GM21528 (cell line): Measurements from ENCODE around the gene XKR3.
"Not testable (repeated sequence)": the region's sequence is repeated elsewhere in the genome, so short reads cannot be mapped to it uniquely, and the experiment has no call there.

Experiments
- ATAC-seq: cut with Tn5 transposase; IDR thresholded peaks from one replicate; pipeline ENCODE4 v1.9.1; 2021; ENCODE audit warnings: mild to moderate bottlenecking, moderate library complexity; ENCODE audit not compliant: unreplicated experiment, low FRiP score

Gene XKR3

DNA sequence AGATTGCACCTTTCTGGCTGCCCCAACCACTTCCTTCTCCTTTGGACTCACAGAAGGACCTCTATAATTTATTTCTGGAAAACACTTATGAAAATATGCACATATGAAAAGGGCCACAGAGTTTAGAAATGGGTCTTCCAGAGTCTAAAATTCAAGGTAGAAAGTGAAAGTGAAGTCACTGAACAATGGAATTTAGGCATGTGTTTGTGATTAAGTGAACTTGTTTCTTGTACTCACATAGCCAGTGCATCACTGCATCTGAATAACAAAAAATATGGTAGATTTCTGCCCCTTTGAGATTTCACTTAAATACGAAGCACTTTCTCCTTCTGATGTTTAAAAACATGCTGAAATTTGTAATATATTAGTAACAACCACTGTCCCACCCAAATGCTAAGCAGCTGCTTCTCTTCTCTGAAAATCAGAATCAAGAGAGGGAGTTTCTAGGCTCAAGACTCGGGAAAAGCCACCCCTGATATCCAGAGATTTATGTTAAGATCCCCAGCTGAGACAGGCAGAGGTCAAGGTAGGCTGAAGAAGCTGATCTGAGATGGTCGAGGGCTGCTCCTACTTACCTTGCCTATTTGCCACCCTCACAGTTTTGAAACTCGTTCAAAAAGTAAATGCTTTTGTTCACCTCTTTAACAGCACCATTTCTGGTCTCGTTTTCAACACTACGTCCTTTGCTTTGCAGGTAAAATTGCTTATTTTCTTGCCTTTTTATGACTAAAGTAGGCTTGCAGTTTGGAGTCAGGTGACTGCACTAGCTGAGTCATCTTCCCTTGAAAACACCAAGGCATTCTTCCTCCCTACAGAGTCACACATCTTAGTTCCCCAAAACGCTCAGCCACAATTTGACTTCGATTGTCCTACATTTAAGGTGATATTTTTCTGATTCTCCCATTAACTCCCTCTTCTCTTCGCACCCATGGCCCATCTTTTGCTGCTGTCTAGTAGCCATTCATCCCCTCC, at the start of gene XKR3:
XKR3 (minus strand) TSS at position 696 of the 972 bp plus-strand sequence. CDS start 17,338 bp downstream, outside the sequence.
- peak; percentile 71 for ATAC-seq

DNA sequence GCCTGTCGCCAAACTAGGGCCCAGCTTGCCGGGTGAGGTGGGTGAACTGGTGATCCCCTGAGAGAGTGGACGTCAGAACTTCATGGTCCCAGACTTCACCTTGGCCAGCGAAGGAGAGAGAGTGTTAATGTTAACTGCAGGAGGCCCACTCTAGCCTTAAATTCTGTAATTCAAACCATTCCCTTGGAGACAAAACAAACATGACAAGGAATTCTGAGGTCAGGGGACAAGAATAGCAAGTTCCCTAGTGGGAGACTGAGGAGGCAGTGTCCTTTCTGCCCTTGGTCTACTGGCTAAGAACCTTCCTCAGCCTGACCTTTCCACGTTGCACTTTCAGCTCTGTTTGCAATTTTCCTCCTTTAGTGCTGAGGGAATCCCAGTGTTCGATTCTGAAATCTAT, 44.4 kb upstream of the XKR3 start:
- ATAC-seq, result not testable (repeated sequence)

DNA sequence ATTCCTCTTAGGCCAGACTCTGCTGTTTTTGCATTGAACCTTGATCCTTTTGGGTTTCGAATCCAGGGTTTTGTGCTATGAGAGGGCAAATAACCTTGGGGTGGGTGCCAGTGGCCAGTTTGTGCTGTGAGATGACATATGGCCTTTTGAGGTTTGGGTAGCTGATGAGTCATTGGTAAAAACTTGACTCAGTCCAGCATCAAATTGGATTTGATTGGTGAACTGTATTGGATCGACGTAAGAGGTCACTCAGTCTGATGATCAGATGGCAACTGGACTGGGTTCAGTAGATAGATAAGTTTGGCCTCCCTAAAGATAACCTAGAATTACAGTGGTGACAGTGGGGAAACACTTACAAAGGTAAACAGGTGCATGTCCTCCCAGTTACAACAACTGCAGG, 41.0 kb upstream of the XKR3 start:
- ATAC-seq, result no peak

DNA sequence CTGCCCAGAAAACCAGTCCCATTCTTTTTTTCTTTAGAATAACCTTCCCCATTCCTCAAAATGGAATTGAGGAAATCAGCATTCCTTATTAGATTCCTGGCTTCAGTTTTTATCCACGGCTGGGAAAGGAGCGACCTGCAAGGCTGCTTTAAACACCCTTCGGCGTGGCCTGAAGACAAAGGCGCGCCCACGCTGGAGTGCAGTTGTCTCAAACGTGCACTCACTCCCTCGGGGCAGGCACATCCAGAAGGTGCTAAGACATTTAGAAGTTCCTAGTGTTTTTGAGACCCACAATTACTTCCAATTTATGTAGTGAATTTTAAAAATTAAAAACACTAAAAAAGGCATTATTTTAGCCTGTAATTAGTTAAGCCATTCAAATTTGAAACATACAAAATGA, 31.6 kb upstream of the XKR3 start:
- ATAC-seq, result not testable (repeated sequence)

DNA sequence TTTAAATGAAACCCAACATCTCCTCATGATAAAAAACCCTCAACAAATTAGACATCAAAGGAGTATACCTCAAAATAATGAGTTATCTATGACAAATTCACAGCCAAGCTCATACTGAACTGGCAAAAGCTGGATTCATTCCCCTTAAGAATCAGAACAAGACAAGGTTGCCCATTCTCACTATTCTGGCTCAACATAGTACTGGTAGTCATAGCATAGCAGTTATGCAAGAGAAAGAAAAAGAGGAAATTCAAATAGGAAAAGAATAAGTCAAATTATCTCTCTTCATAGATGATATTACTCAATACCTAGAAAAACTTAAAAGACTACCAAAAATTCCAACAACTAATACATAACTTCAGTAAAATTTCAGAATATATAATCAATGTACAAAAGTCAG, 29.4 kb upstream of the XKR3 start:
- no peak for ATAC-seq

DNA sequence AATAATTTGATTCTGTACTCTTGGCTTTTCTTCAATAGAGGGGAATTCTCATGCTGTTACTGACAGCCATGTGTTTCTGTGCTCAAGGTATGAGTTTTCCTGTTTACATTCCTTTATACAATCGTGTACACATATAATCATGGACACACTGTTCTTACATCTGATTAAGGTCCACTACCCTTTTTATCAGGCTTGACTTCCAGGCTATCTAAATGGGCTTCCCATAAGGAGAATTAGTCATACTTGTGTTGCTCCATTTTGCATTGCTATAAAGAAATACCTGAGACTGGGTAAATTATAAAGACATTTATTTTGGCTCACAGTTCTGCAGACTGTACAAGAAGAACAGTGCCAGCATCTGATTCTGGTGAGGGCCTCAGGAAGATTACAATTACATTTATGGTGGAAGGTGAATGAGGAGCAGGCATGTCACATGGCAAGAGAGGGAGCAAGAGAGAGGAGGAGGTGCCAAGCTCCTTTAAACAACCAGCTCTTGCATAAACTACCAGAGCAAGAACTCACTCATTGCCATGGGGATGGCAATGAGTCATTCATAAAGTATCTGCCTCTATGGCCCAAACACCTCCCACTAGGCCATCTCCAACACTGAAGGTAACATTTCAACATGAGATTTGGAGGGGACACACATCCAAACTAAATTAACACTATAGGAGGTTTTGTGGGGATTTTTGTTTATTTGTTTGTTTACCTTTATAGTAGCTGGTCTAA, 26.2 kb upstream of the XKR3 start:
- ATAC-seq, result not testable (repeated sequence)

DNA sequence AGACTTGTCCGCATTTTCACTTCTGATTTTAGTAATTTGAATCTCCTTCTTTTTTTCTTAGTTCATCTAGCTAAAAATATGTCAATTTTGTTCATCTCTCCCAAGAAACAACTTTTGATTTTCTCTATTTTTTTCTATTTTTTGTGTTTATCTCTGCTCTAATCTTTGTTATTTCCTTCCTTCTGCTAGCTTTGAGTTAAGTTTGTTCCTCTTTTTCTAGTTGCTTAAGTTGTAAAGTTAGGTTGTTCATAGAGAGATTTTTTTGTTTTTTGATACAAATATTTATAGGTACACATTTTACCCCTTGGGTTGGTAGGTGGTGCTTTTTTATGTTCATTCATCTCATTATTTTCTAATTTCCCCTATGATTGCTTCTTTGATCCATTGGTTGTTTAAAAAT, 22.1 kb upstream of the XKR3 start:
- ATAC-seq, result no peak

DNA sequence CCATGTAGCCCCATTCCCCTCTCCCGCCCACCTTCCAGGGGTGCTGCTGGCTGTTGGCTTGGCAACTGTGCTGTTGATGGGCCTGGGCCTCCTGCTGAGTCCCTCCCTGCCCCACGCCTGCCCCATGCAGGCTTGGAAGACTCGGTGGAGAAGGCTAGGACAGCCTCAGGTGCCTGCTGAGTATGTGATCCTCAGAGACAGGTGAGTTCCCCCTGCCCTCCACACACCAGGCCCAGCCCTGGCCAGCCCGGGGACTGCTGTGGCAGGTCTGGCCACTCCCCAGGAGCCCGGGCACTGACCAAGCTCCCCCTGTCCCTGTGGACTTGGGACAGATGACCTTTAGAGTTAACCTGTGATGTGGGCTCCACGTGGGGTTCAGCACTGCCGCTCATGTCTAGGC, 20.7 kb upstream of the XKR3 start:
- no peak for ATAC-seq

DNA sequence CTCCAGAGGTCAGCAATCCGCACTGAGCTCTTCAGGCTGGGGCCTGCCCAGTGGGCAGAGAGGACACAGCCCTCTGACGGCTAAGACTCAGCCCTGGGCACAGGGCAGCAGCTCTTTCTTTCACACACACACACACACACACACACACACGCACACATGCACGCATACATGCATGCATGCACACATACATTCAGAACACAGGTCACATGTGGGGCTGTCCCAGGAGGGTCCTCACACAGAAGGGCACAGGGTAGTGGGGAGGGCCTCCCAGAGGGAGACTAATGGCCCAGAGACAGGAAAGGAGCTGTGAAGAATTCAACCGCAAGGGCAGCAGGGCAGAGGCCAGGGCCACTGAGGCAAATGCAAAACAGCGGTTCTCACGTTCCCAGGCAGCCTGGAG, 20.3 kb upstream of the XKR3 start:
- ATAC-seq, result no peak

DNA sequence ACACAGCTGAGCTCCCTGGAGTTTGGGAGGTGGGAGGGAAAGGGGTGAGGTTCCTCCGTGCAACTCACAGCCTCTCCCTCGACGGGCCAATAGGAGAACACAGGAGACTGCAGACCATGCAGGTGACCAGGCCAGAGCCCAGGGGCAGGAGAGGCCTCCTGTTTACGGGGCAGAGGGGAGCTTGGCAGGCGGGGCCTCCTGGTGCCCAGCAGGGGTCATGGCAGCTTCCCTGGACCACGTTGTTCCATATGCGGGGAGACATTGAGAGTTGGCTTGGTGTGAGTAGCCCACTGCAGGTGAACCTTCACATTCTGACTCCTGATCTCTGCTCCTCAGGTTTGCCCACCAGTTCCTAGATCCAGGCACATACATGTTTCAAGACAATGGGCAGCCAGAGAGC, 19.3 kb upstream of the XKR3 start:
- no peak for ATAC-seq

DNA sequence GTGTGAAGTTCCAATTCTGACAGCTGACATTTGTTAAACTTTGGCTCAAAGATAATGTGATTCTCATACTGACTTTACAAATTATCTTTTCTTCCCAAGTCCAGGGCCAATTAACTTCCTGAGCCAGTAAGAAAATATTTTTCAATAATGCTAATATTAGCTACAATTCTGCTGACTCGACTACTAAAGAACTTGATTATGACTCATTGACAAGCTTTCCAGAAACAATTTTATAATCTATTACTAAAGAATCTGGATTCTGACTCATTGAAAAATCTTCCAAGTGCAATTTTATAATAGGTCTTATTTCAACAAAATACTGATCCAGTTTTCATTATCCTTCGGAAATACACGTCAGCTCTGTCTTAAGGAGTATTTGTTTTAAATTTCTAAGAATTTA, 12.9 kb upstream of the XKR3 start:
- ATAC-seq, result no peak

DNA sequence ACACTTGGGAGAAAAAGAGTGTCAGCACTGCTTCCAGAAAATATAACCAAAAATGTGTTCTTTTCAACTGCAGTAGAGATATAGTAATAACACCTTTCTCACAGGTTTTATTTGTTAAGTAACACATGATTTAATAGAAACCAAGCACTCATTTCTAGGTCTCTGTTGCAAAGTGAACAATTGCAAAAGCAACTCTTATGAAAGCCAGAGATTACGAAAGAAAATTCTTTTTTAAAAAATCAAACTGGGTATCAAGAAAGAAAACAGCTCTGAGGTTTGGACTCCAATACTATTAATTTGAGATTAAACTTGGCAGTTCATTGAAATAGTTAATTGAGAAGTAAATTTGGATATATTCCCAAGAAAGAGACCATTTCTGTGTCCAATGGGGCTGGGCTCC, 9.8 kb upstream of the XKR3 start:
- ATAC-seq, result no peak

DNA sequence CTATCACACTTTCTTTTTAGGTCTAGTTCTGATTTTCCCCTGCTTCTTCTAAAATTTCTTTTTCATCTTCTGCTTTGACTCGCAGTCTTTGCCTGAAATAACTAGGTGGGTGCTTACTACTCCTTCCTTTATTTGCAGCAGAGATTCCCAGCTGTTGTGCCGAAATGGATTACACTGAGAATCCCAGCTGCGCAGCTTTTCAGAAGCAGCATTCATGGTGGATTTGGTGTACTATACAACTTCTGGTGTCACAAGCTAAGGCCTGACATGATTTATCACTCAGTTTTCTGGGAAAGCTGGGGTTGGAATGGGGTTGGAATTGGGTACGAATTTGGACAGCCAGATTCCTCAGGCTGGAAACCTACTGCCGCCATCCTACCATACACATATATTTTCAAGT, 6.0 kb upstream of the XKR3 start:
- no peak for ATAC-seq

DNA sequence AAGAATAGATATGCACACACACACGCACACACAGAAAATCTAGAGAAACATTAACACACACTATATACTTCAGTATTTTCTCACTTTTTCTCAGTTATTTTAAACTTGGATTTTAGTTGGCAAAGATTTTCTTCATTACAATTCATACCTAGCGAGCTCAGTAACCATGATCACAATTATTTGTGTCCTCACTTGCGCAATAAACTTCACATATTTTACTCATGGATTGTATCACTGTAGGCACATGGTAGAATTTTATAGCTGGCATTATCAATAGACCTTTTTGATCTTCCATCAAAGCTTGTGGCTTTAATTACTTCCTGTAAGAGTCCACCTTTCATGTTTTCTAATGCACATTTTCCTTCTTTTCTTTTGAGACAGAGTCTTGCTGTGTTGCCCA, 4.8 kb upstream of the XKR3 start:
- no peak for ATAC-seq

DNA sequence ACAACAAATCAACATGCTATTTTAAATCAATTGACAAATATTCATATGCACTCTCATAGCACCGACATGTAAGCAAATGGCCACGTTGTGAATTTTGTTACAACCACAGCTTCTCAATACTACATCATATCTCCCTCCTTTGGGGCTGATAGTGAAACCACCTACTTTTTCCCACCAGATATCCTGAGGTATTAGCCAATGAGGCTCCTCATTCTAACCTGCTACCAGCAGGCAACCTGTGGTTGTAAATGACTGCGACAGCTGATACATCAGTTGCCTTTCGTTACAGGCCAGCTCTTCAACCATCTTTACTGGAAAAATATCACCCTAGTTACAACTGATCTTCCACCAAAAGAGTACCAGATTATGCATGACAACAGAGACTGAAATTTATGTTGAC, 3.7 kb upstream of the XKR3 start:
- ATAC-seq, result no peak

DNA sequence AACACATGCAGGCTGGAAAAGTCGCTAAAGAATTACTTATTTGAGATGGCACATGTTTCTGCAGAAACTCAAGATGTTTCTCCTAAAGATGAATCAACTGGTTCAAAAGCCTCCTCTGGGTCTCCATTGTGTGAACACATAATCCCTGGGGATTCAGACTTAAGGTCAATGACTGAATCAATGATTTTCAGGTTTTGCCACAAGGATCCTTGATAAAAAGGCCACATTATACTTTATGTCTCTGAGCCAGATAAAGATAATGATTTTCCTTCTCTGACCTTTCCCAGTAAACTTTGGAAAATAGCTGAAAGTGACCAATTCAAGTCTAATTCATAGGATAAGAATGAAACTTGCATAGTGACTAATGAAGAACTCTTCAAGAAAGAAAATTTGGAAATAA, 2.3 kb upstream of the XKR3 start:
- no peak for ATAC-seq

DNA sequence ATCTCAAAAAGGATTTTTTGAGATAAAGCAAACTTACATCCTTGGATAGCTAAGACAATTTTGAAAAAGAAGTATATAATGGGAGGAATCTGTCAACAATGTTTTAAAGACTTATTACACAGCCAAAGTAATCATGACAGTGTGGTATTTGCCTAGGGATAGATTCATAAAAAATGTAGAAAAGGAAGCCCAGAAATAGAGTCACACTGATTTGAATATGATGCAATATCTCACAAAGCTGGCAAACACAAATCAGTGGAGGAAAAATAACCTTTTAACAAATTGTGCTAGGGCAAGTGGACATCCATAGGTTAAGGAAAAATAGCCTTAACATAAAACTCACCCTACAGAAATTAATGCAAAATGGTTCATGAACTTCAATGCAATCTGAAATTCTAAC, 6.0 kb downstream of the XKR3 start:
- no peak for ATAC-seq

DNA sequence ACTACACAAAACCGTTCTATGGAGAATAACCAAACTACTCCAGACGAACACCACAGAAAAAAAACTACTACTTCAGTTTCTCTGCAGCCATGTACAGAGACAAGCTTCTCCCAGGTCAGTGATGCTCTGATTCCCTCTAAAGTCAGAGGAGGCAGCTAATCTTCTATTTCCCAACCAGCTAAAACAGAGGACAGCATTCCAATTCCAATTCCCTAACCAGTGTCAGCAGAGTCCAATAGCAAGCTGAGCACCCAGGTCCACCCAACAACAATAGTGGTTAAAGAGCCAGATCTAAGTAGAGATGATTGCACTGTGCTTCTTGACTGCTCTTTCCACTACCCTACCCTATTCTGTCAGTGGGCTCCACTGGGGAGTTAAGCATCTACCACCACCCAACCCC, 6.7 kb downstream of the XKR3 start:
- no peak for ATAC-seq

DNA sequence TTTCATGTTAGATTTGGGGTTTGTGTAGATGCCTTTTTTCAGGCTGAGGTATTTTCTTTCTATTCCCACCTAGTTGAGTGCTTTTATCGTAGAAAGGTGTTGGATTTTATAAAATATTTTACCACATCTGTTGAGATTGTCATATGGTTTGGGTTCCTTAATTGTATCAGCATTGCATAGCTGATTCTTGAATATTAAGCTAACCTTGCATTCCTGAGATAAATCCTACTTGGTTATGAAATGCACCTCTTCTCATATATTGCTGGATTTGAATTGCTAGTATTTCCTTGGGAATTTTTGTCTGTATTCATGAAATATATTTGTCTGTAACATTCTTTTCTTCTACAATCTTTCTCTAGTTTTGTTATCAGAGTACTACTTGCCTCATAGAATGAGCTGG, 10.1 kb downstream of the XKR3 start:
- ATAC-seq, result no peak

DNA sequence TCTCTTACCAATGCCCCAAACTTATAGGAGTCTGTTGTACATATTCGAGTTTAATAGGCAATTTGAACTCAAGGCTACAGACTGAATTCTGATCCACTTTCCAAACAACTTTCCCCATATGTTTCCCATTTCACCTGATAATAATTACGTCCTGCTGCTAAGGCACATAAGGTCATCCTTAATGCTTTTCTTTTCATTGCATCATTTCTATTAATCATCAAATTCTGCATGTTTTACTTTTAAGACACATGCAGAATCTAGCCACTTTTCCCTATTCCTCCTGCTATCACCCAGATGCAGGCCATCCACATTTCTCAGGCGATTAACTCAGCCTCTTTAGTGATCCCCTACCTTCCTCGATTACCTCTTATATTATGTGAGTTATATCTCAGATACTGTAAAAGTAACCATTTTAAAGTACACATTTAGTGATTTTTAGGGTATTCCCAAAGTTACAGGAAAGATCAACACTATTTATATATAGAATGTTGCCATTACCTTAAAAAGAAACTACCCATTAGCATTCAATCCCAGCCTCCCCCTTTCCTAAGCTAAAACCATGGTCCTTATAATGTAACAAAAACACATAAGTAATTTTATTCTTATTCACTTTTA, 14.9 kb downstream of the XKR3 start:
- no peak for ATAC-seq

DNA sequence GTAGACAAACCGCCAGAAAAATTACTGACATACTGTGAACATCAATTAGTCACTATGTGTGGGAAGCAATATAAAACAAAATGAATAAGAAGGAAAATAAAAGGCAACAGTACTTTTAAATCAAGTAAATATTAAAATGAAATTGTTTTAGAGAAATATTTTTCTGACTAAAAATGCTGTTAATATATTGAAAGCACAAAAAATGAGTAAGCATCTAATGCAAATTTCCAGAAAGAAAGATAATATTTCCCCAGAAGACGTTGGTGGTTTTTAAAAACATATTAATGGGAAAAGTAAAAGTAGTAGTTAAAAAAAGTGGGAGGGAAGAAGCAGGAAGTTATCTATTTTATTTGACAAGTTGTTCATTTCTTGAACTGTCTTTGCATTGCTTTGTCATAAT, 16.5 kb downstream of the XKR3 start:
- ATAC-seq, result no peak
